ENCODE measurements around the gene WIPF1.

The WIPF1 gene

DNA sequence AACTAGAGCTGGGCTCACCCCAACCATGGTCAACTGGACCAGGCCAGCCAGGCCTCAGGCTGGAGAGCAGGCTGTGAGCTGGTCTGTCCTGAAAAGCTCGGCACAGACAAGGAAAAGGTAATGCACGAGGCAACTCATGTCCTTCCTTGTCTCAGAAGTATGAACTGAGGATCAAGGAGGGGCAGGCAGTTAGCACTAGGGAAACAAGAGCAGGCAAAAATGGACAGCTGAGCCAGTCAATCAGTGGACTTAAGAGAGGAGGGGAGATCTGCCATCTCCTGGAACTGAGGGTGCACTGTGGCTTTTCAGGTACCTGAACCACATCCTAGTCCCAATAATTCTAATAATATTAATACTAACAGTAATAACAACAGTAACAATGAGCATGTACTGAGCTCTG lies 20.6 kb upstream of the WIPF1 start:
- no peak for DNase-seq

DNA sequence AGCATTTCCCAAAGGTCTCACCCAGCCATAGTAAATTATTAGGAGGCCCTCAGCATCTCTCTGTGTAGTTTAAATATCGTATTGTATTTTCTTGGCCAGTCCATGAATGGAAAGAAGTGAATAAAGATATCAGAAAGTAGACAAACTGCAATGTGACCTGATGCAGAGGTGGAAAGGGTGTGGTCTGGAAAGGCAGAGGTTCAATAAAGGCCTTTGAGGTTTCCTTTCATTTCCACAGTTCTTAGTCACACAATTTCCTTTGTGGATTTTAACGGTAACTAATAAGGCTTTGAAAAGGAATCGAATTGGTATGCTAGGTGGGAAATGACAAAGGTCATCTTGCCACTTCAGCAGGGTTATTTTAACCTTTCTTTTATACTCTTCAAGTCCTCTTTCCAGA lies 20.1 kb upstream of the WIPF1 start:
- no peak for DNase-seq

DNA sequence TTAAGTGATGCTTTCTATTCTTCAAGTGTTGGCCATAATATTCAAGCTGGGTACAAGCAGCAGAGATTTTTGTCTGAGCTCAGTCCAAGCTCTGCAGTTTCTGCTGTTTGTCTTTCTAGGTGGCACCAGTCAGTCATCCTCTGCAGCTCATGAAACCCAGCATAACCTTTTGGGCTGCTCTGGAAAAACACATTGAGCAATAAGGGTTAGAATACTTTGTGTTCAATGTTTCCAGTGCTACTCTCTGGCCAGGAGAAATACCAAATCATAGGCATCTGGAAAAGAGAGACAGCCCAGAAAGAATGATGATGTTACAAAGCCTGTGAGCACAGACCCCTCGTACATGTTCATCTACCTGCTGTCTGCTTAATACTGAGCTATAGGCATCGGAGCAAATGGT lies 19.5 kb upstream of the WIPF1 start:
- DNase-seq, result no peak

DNA sequence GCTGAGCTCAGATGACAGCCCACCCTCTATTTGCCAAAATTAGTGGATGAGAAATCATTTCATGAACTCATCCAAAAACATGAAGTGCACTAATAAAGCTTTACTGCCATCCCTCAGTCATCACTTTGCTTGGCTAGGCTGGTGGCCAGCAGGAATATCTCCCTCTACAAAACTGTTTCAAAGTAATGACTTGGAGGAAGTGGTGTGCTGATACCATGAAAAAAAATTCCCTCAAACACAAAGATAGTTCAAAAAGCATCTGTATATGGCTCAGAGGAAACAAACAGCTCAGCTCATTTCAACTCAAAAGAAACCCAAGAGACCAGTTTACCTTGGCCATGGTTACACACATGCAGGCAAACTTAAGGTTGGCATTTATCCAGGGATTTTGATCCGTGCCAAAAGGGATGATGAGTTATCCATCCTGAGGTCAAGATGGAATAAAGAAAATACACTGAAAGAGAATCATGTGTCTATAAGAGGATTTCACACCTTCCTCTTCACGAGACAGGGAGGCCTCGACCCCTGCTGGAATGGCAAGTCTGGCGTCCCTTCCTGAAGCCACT lies 18.4 kb upstream of the WIPF1 start:
- no peak for DNase-seq

DNA sequence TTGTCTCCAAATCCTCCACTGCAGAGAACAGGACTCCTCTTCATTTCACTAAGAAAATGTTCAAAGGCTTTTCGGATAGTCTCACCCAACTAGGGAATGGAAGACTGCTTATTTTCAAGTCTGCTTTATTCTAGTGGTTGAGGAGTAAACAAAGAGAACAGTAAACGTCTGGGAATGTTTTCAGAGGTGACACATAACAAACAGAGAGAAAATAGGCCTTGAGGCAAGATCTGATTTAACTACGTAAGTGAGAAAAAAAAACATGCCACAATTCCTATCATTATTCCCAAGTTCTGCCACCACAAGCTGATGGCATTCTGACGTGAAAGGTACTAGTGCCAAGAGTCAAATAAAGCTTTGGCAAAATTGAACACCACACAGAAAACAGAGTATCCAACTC lies 16.7 kb upstream of the WIPF1 start:
- DNase-seq, result no peak

DNA sequence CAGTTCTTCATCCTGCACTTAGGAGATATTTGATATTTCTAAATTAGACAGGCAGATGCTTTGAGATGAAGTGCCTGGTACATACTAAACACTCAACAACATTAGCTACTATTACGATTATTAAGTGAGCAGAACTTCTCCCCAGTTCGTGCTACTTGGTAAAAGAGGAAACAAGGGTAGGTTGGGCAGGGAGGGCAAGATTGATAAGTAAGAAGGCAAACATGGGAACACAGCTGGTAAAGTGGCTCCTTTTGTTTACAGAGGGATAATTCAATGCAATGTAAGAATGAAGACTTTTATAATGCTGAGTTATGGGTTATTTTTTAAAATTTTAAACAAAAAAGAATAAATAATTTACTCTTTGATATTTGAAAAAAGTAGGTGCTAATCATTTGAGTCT lies 15.9 kb upstream of the WIPF1 start:
- no peak for DNase-seq

DNA sequence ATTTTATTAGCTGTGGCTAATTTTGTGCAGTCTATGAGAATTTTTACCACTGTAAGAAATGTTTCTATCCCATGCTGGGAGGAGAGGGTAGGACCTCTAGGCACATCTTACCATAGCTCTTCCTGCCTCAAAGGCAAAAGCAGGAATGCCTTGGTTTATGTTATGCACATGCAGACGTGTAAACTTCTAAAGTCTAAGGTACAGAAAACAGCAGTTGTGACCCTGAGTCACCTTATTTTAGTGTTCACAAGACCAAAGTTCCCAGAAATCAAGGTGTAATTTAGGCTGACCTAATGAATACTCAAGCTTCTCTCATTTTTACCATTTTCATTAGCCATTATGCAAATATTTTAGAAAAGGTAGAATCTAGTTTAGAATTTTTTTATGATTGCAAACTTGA lies 15.4 kb upstream of the WIPF1 start:
- DNase-seq, result no peak

DNA sequence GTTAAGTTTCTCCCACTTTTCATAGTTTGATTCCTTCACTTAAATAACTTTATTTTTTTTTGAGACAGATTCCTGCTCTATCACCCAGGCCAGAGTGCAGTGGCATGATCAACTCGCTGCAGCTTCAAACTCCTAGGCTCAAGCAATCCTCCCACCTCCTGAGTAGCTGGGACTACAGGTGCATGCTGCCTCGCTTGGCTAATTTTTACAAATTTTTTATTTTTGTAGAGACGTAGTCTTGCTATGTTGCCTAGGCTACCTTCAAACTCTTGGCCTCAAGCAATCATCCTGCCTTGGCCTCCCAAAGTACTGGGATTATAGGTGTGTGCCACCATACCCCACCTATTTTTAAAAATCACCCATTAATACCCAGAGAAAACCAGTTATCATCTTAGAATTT lies 14.2 kb upstream of the WIPF1 start:
- DNase-seq, result no peak

DNA sequence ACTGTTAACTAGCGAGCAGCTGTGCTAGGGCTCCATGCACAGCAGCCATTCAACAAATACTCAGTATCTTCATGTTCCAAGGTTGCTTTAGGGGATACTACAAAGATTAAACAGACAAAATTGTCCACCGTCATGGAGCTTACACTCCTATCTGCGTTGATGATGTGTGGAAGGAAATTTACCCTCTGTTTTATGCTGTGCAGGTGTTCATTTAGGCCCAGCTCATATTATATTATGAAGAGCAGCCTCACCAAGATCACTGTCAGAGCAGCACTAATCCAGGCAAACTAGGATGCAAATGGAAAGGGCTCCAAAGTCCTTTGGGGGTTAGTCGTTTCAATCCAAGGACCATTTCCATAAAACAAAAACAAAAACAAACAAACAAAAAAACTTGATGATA lies 13.4 kb upstream of the WIPF1 start:
- DNase-seq, result no peak

DNA sequence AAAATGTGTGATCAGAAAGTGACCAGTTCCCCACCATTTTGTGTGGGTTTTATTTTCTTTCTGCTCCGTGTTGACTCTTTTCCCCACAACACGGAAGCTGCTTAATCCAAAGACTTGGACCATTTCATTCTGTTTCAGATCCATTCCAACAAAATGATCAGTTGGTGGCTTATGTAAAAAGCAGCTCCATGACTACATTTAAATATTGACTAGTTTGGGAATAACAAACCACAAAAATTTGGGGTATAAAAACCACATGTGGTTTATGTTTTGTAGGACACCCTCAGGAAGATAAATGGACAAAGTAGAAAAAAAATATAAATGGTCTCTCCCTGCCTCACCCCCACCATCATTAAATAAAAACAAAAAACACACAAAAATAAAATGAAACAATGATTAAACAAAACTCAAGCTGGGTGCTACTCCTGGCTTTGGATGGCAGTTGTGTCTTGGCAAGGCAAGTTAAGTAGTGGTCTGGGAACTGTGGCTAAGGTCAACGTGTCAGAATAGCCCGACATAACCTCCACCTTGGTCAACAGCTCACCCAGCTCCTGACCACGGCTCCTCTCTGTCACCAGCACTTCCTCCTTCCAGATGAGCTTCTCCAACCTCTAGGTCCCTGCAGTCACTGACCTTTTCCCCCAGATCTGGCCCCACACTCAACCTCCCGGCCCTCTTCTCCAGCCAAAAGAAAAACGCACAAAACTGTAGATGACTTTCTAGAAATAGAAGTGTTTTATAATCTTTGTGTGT lies 12.8 kb upstream of the WIPF1 start:
- DNase-seq, result no peak

DNA sequence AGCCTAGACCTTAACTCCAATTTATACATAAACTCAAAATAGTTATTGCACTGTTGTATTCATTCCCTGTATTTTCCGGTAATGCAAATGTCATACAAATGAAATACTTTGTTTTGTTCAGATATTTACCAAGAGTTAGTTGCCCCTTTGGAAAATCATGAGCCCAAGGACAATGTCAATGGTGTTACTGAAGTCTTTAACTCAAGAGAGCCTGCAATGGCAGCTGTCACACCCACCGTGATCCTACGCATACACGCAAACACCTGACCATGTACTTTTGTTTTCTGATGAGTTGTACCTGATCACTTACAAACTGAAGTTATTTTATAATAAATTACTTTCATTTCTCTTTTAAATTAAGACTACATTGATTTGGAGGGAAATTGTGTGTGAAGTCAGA lies 11.7 kb upstream of the WIPF1 start:
- DNase-seq, result no peak

DNA sequence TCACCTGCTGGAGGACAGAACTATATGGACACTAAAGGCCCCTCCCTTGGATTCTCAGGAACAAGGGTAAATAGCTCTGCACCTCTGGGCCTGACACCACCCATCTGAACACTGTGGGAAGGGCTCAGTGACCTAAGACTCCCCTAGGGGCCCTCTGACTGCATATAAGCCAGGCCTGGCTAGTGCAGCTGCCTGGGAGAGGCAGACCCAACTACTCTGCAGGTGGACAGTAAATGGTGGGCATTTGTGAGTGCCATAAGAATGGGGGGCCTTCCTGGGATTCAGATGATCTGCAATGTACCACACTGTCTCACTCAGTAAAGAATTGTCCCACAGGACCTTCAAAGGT lies 11.2 kb upstream of the WIPF1 start:
- DNase-seq, result no peak

DNA sequence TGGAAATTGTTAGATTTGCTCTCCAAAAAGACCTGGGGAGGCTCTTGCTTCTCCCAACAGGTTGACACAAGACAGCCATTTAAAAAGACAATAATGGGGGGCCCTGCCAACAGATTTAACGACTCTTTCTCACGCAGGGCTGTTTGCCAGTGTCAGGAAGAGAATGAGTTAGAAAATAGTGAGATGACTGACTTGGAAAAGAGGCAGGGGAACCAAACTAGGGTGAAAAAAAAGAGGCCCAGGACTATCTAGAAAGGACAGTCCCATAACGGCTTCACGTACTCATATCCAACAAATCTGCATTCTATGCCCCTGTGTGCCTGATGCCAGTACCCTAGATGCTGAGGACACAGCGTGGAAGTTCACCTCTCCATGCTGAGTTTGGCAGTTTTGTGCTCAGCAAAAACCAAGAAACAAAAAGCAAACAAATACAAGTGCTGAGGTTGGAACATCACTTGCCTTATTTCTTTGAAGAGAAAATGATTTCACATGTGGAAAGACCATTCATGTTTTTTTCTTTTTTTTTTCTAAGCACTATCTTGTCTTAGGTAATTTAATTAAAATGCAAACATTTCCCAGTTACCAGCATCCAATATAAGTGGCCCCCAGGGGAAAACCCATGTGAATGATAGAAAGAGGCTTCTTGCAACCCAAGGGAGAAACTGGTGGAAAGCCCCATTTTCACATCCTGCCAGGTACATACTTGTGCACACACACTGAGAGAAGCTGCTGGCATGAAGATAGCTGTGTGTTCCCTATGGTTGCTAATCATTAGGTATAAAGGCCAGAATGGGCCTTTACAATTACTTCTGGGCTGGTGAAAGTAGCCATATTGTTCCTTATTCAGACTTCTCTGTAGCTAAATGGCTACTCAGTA lies 10.6 kb upstream of the WIPF1 start:
- no peak for DNase-seq

DNA sequence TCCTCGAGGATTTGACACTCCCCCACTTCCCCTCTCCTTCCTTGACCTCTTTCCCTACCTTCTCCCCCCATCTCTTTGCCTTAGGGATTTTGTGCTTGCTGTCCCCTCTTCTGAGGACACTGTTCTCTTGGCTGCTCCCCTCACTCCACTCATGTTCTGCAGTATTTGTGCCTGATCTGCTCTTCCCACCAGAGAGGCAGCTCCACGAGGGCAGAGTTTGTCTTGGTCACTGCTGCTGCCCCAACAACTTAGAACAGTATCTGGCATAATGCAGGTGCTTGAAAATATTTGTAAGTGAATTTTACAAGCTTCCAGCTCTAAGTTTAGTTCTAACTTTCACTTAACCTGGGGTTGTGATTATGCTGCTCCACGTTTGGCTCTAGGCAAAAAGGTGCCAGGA lies 10.0 kb upstream of the WIPF1 start:
- no peak for DNase-seq

DNA sequence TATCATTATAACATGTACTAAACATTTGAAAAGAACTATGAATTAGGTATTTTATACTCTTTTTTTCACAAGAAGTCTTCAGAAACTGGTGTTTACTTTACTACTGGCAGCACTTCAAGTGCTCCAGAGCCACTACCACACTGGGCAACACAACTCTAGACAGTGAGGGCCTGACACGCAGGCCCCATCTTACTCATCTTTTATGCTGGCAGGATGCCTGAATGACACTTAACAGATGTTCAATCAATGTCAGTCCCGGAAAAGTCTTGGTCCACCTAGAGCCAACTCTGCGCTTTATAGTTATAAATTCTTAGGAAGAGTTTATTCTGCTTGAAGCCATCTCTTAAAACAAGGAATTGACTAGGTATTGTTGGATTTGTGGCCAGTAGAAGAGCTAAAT lies 8.7 kb upstream of the WIPF1 start:
- no peak for DNase-seq

DNA sequence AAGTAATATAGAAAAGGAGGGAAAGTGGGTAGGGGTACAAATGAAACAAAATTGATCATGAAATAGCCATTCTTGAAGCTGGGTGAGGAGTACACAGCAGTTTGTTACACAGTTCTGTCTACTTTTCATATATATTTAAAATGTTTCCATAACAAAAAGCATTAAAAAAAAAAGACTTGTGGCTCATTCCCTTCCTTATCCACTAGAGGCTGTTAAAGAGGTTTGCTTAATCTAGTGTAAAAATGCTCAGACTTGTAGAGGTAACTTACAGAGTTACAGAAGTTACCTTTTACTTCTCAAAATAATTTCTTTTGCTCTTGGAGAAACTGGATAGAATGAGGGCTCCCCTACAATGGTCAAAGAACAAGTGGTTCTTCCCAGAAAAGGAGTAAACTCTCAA lies 8.1 kb upstream of the WIPF1 start:
- DNase-seq, result no peak

DNA sequence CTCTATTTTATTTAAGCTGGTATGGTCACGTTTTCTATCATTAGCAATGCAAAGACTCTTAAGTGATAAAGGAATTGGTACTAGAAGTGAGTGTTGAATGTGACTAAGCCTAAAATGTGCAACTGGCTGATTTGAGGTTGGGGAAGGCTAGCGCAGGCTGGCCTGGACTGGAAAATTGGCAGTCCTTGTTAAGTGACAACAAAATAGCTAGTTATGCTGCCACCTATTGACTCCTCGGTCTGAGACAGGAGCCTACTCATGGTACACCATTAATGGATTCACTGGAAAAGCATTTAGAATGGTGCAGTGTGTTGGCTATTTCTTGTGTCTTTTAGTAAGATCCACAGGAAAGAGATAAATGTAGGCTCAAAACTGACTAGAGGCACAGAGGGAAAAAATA lies 5.7 kb upstream of the WIPF1 start:
- no peak for DNase-seq

DNA sequence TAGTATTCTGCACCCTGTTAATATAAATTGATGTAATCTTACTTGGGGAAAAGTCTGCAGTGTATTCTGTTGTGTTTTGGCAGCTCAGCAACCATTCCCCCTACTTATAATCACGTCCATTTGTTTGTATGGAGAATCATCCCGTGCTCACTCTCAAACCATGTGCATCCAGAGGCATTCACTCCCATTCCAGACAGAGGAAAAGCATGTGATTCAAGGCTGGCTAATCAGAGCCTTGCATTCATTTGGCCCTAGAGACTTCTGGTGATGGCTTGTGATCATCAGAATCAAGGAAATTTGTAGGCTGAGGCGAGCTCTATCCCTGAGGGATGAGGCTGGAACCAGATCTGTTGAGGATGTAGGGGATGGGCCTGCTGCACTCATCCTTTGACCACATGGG lies 5.1 kb upstream of the WIPF1 start:
- DNase-seq, result no peak

DNA sequence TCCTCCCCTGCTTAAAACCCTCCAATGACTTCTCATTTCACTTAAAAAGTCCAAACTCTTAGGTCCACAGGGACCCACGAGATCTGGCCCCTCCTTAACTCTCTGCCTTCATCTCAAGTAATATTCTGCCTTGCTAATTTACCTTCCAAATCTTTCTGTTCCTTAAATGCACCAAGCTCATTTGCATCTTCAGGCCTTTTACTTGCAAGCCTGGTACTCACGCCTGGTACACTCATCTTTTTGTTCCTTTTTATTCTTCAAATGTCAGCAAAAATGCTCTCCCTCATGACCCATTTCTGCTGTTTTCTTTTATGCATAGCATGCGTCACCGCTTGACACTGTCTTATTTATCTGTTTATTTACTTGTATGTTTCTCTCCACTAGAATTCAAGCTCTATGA lies 2.7 kb upstream of the WIPF1 start:
- DNase-seq, result no peak

DNA sequence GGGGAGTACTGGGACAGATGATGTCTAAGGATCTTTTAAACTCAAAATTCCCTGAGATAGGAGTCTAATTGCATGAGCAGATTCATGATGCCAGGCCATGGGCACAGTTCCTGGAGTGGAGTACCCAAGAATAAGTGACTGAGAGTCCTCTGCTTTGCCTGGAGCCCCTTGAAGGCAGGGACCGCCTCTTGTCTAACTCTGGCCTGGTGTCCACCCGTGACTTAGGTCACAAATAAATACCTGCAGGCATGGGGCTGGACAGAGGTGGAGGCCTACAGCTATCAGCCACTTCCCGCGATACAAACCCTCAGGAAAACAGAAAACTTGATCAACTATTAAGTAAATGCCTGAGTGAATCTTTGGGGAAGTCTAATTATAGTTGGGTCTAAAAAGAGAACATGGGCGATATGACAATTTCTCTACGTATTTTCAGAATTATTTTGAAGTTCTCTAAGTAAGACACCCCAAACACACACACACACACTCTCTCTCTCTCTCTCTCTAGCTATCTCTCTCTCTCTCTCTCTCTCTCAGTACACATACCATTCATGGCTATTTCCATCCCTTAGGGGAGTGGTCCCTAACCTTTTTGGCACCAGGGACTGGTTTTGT lies 1.8 kb upstream of the WIPF1 start:
- no peak for DNase-seq

DNA sequence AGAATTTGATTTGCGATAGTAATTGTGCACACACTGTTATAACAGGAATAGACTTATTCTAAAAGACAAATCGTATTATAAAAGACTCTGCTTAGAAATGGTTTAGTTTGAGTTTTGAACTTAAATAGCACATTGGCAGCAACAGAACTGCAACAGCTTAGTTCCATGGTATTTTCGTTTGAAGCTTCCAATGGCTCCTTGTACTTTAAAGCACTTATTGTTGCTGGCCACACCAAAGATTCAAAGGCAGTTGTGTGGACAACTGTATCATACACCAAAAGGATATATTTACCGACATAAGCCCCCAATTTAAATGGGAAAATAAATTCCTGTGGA lies 627 bp downstream of the WIPF1 start:
- DNase-seq, result no peak

DNA sequence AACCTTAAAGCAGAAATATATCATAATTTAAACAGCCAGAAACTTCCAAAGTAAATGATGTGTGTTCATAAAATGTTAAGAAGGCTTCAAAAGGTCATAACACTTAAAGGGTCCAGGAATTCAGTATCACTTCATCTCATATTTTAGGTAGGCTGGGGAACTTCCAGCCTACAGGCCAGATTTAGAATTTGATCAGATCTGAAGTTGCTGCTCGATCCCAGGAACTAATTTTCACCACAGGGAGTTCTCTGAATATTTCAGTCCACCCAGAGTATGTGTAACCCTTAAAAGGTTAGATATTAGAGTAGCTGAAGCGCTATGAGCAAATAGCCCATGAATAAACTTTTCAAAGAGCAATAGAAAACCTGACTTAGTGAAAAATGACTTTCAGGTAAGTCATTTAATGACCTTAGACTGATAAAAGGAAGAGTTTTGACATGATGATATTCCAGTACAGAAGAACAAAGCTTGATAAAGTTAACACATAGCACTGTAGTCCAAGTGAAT lies 1.7 kb downstream of the WIPF1 start:
- DNase-seq, result no peak

DNA sequence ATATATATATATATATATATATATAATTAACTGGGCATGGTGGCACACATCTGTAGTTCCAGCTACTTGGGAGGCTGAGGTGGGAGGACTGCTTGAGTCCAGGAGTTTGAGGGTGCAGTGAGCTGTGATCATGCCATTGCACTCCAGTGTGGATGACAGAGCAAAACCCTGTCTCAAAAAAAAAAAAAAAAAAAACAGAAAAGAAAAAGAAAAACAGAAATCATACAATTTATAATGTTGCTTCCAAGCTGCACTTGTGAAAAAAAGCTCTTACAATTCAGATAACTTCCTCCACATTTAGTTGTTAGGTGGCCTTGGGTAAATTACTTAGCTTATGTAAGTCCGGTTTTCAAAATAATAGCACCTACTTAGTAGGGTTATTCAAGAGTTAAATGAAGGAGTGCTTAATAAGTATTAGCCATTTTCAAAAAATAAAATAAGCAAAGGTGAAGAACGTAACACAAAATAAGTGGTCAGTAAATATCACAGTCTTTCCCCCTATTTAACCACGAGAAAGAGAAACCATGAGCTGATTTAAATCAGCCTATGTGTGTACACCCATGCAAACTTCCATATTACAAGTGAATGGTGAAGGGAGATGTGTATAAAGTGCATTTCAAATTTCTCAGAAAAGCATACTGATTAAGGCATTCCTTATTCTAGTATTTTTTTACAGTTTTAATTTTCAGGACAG lies 2.3 kb downstream of the WIPF1 start:
- DNase-seq, result no peak
